ENCODE data around the gene AGAP1. TPM values are rescaled to one million over a fixed set of nuclear protein-coding genes. Genes with fewer than 3 reads are reported as not detected.

The AGAP1 gene
- total RNA-seq, 1 experiment from 2014 or later, result 25.8 TPM

- no peak overlapping the region for H2AK5ac ChIP-seq (ENCODE audit: insufficient read length, low read length)
- no peak overlapping the region for H2AFZ ChIP-seq (ENCODE audit: low read length)
- H3K27me3 ChIP-seq (ENCODE audit: insufficient read depth, low read length), result no peaks in the 10 kb centered on the region
- H4K5ac ChIP-seq (ENCODE audit: insufficient read length, low read depth, low read length), result no peak overlapping the region
- no peak overlapping the region for H3K4ac ChIP-seq (ENCODE audit: low read depth, low read length)
- no peak overlapping the region for H3K18ac ChIP-seq (ENCODE audit: insufficient read length, low read depth, low read length)
- no peak overlapping the region for H3K23ac ChIP-seq (ENCODE audit: insufficient read length, low read depth, low read length)
- no peaks in the 10 kb centered on the region for H3K79me2 ChIP-seq (ENCODE audit: insufficient read depth, low read length)
- peaks cover 36 to 49% of the 10 kb centered on the region in 2 experiments for H3K4me1 Mint-ChIP-seq
- no peak overlapping the region for H2BK120ac ChIP-seq (ENCODE audit: low read depth, low read length, poor library complexity, severe bottlenecking)
- H3K27ac ChIP-seq (ENCODE audit: insufficient read length, low read depth, low read length), result no peak overlapping the region
- peaks cover 1 to 6% (median 3%) of the 10 kb centered on the region in 3 experiments; a peak in 4 of 7 replicates for H3K36me3 Mint-ChIP-seq (ENCODE audit: insufficient read depth in 1 of 3, low read depth in 3 of 3)
- TF ChIP-seq CTCF (conservative IDR thresholded peaks at IDR 0.05), result no peak
- no peak overlapping the region for H3T11ph ChIP-seq (ENCODE audit: low read length)
- no peak overlapping the region for H3K4me2 ChIP-seq (ENCODE audit: insufficient read depth, insufficient read length, low read length)
- no peaks in the 10 kb centered on the region for H3K9me3 ChIP-seq (ENCODE audit: control insufficient read depth, low read depth, low read length)
- H2BK5ac ChIP-seq (ENCODE audit: insufficient read length, low read length), result no peak overlapping the region
- no peak overlapping the region for H3K4me3 Mint-ChIP-seq
- H3K14ac ChIP-seq (ENCODE audit: insufficient read depth, low read length), result no peak overlapping the region
- H3K79me1 ChIP-seq (ENCODE audit: insufficient read depth, low read depth, low read length, poor library complexity, severe bottlenecking), result no peaks in the 10 kb centered on the region
- H3K27me3 Mint-ChIP-seq (ENCODE audit: low read depth), result peaks cover 59% of the 10 kb centered on the region
- no CpG with 5 or more reads among the region's 11 CpGs for WGBS (ENCODE audit: extremely low coverage, insufficient read length, low lambda C conversion rate)
- no peaks in the 10 kb centered on the region for H4K20me1 ChIP-seq (ENCODE audit: control insufficient read depth, insufficient read depth, insufficient read length)
- H3K23me2 ChIP-seq (ENCODE audit: insufficient read length, low read depth, low read length, poor library complexity, severe bottlenecking), result no peaks in the 10 kb centered on the region
- no peak overlapping the region for H4K8ac ChIP-seq (replicated peaks; ENCODE audit: insufficient read length, low read depth, low read length)
- no peak overlapping the region for H2BK12ac ChIP-seq (ENCODE audit: insufficient read length, low read depth, low read length)
- no peaks in the 10 kb centered on the region; the same call in 1 of the 2 replicates for H3K4me1 ChIP-seq (ENCODE audit: insufficient read depth, low read length)
- no peak overlapping the region for H3K56ac ChIP-seq (ENCODE audit: insufficient read length, low read depth, low read length)
- no peak overlapping the region for H3K9ac ChIP-seq (ENCODE audit: extremely low read depth, insufficient read length, low read length)
- no peaks in the 10 kb centered on the region; a peak in 1 of 5 replicates for H3K9me3 Mint-ChIP-seq
- no peak overlapping the region for H2BK20ac ChIP-seq (ENCODE audit: low read depth, low read length, poor library complexity, severe bottlenecking)
- H4K91ac ChIP-seq (ENCODE audit: insufficient read length, low read depth, low read length), result no peak overlapping the region
- H2BK15ac ChIP-seq (ENCODE audit: low read depth, low read length), result no peak overlapping the region
- DNase-seq, result no peak
- no peak overlapping the region for H3K27ac Mint-ChIP-seq
Measured at GRCh38 chr2:236051806-236052205, 558.0 kb downstream of the AGAP1 start.

All from H9 (cell line).